GM18499 (cell line): Measurements from ENCODE around the gene CDKL1.
"Not testable (repeated sequence)": the region's sequence is repeated elsewhere in the genome, so short reads cannot be mapped to it uniquely, and the experiment has no call there.

Source experiments
- ATAC-seq: cut with Tn5 transposase; IDR thresholded peaks from one replicate; pipeline ENCODE4 v1.9.1; 2021; ENCODE audit warnings: moderate number of reproducible peaks; ENCODE audit not compliant: insufficient read depth, unreplicated experiment

CDKL1 gene

GRCh38 chr14:50335989-50336824 lies 60.5 kb downstream of the CDKL1 start:
- no peak for ATAC-seq

- no peak for ATAC-seq
Observed at GRCh38 chr14:50335389-50335788, 61.3 kb downstream of the CDKL1 start.

GRCh38 chr14:50334211-50334610 lies 62.5 kb downstream of the CDKL1 start:
- ATAC-seq: no peak

- ATAC-seq: no peak
Observed at GRCh38 chr14:50333014-50333509, 63.6 kb downstream of the CDKL1 start.

- ATAC-seq: no peak
Observed at GRCh38 chr14:50331596-50331995, 65.1 kb downstream of the CDKL1 start.

GRCh38 chr14:50321009-50321660 lies 75.5 kb downstream of the CDKL1 start:
- ATAC-seq: peak; percentile 85

GRCh38 chr14:50320283-50320682 lies 76.4 kb downstream of the CDKL1 start:
- no peak for ATAC-seq

- ATAC-seq: no peak
Observed at GRCh38 chr14:50319721-50320120, 77.0 kb downstream of the CDKL1 start.

GRCh38 chr14:50319293-50319692 lies 77.4 kb downstream of the CDKL1 start:
- no peak for ATAC-seq

GRCh38 chr14:50318031-50318626 lies 78.6 kb downstream of the CDKL1 start:
- no peak for ATAC-seq

GRCh38 chr14:50314098-50314497 lies 82.6 kb downstream of the CDKL1 start:
- not testable (repeated sequence) for ATAC-seq

- peak; percentile 25 for ATAC-seq
Observed at GRCh38 chr14:50312734-50313054, 84.0 kb downstream of the CDKL1 start.

- peak; percentile 70 for ATAC-seq
Observed at GRCh38 chr14:50311972-50312733, 84.5 kb downstream of the CDKL1 start, which contains the start of the genes DMAC2L and L2HGDH. DMAC2L (plus strand) TSS chr14:50312324; CDS start chr14:50321488, 9,164 bp downstream. L2HGDH (minus strand) TSS chr14:50312229; CDS start chr14:50312150, 79 bp downstream.

GRCh38 chr14:50311337-50311971 lies 85.2 kb downstream of the CDKL1 start:
- peak; percentile 2 for ATAC-seq

- ATAC-seq: no peak
Observed at GRCh38 chr14:50310445-50310844, 86.2 kb downstream of the CDKL1 start.

GRCh38 chr14:50308363-50308915 lies 88.2 kb downstream of the CDKL1 start:
- ATAC-seq: no peak

- ATAC-seq: no peak
Observed at GRCh38 chr14:50303744-50304471, 92.8 kb downstream of the CDKL1 start.

- ATAC-seq: no peak
Observed at GRCh38 chr14:50301914-50302313, 94.8 kb downstream of the CDKL1 start.

- ATAC-seq: no peak
Observed at GRCh38 chr14:50299585-50299984, 97.1 kb downstream of the CDKL1 start.
